ENCODE results near the gene SYNPO.

SYNPO gene

DNA sequence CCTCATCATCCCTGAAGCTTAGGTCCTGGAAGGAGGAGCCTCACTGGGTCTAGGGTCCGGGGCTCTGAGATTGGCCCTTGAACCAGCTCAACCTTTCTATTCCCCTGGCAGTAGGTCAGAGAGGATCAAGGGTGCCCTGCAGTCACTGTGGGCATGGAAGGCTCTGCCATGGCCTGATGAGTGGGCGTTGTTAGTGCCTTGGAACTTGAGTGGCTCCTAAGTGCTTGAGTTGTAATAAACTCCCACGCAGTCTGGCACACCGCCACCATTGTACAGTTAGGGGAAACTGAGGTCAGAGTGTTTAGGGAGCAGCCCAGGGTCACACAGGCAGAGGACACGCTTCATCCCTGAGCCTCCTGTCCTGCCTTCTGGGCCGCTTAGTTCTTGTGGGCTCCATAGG, 10.4 kb upstream of the SYNPO start:
- H3K9me2 ChIP-seq (replicated peaks; ENCODE audit: control insufficient read depth, low read length), result no peaks in the 10 kb centered on the region
- no peak overlapping the region for H3K4me3 ChIP-seq (ENCODE audit: low read length)
- peaks cover 11% of the 10 kb centered on the region for H3K27me3 ChIP-seq (ENCODE audit: control insufficient read depth, low read length)
- peaks cover 14% of the 10 kb centered on the region for H3K4me1 ChIP-seq (ENCODE audit: control insufficient read depth, low read length)
- H3F3A ChIP-seq (ENCODE audit: control insufficient read depth, insufficient read depth), result no peaks in the 10 kb centered on the region
- H3K4me2 ChIP-seq (ENCODE audit: low read length), result no peak overlapping the region
- no peaks in the 10 kb centered on the region for H3K9me3 ChIP-seq (ENCODE audit: control insufficient read depth, insufficient read depth, low read length)
- no peaks in the 10 kb centered on the region for H4K20me1 ChIP-seq (ENCODE audit: control insufficient read depth, insufficient read depth, low read depth, low read length)
- TF ChIP-seq EZH2phosphoT487 (IDR thresholded peaks at IDR 0.05; ENCODE audit: borderline replicate concordance, low read length), result no peak
- TF ChIP-seq, protein P1, sequence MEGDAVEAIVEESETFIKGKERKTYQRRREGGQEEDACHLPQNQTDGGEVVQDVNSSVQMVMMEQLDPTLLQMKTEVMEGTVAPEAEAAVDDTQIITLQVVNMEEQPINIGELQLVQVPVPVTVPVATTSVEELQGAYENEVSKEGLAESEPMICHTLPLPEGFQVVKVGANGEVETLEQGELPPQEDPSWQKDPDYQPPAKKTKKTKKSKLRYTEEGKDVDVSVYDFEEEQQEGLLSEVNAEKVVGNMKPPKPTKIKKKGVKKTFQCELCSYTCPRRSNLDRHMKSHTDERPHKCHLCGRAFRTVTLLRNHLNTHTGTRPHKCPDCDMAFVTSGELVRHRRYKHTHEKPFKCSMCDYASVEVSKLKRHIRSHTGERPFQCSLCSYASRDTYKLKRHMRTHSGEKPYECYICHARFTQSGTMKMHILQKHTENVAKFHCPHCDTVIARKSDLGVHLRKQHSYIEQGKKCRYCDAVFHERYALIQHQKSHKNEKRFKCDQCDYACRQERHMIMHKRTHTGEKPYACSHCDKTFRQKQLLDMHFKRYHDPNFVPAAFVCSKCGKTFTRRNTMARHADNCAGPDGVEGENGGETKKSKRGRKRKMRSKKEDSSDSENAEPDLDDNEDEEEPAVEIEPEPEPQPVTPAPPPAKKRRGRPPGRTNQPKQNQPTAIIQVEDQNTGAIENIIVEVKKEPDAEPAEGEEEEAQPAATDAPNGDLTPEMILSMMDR (IDR thresholded peaks at IDR 0.05; ENCODE audit: low read depth, low read length, poor library complexity, severe bottlenecking), result no peak
- H3K27ac ChIP-seq (ENCODE audit: low read depth, low read length), result no peak overlapping the region
- no peaks in the 10 kb centered on the region for H3K36me3 ChIP-seq (ENCODE audit: control insufficient read depth, low read length)
- no peaks in the 10 kb centered on the region for H3K79me2 ChIP-seq (ENCODE audit: control insufficient read depth, low read length)

DNA sequence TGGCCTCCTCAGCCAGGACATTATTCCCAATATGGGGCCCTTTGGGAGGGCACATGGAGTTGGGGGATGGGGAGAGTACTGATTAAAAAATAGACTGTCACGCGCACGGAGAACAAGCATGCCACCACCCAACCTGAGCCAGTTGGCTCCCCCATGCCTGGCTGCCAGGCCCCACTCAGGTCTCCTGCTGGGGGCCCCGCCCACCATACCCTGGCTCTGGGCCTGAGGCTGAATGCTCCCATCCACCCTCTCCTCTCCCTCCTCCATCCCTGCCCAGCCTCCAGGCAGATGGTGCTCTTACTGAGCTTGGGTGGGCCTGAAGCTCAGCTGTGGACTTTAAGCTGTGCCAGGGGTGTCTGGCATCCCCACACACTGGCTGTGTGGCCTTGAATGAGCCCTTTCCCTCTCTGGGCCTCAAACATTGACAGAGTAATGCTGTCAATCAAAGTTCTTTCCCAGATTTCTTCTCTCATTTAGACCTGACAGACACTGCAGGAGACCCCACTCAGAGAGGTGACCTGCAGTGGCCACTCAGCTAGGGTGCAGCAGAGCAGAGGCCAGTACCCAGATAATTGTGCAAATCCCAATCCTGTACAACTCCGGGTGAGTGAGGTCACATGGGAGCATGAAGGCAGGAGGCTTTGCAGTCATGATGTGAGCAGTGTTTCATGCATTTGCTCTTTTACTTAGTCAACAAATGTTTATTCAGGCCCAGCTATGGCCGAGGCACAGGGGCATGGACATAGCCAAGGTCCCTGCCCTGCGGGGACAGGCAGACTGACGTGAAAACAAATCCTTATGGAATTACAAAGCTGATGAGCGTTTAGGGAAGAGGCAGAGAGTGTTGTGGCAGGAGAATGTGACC, 9.8 kb upstream of the SYNPO start:
- Histone ChIP-seq H3K4me1 (ENCODE audit: control insufficient read depth, low read length) (peaks cover 10% of the 10 kb centered on the region), H3K36me3 (ENCODE audit: control insufficient read depth, low read length) (no peaks in the 10 kb centered on the region), H3K9me2 (replicated peaks; ENCODE audit: control insufficient read depth, low read length) (no peaks in the 10 kb centered on the region), H3K4me2 (ENCODE audit: low read length) (no peak overlapping the region), H3K27me3 (ENCODE audit: control insufficient read depth, low read length) (peaks cover 4% of the 10 kb centered on the region), H3K79me2 (ENCODE audit: control insufficient read depth, low read length) (no peaks in the 10 kb centered on the region), H3K4me3 (ENCODE audit: low read length) (no peak overlapping the region), H3K9me3 (ENCODE audit: control insufficient read depth, insufficient read depth, low read length) (no peaks in the 10 kb centered on the region), H3K27ac (ENCODE audit: low read depth, low read length) (no peak overlapping the region), H3F3A (ENCODE audit: control insufficient read depth, insufficient read depth) (no peaks in the 10 kb centered on the region), H4K20me1 (ENCODE audit: control insufficient read depth, insufficient read depth, low read depth, low read length) (no peaks in the 10 kb centered on the region)
- no peak for TF ChIP-seq EZH2phosphoT487 (IDR thresholded peaks at IDR 0.05; ENCODE audit: borderline replicate concordance, low read length)
- TF ChIP-seq, protein P1 (IDR thresholded peaks at IDR 0.05; ENCODE audit: low read depth, low read length, poor library complexity, severe bottlenecking), result no peak

DNA sequence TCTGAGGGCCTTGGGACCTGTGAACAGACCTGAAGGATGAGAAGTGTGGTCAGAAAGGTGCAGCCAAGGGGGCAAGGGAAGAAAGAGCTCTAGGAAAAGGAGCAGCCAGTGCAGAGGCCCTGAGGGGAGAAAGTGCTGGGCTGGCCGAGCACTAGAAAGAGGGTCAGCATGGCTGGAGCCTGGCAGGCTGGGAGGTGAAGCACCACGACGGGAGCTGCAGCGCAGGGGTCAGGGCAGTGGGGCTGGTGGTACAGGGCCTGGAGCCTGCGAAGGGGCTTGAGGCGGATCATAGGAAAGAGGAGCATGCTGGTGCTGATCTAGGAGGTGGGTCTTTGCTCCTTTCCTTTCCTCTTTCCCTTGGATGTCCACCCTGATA, 9.1 kb upstream of the SYNPO start:
- no peaks in the 10 kb centered on the region for H3K9me2 ChIP-seq (replicated peaks; ENCODE audit: control insufficient read depth, low read length)
- H3F3A ChIP-seq (ENCODE audit: control insufficient read depth, insufficient read depth), result no peaks in the 10 kb centered on the region
- no peaks in the 10 kb centered on the region for H3K79me2 ChIP-seq (ENCODE audit: control insufficient read depth, low read length)
- no peak overlapping the region for H3K4me2 ChIP-seq (ENCODE audit: low read length)
- H3K36me3 ChIP-seq (ENCODE audit: control insufficient read depth, low read length), result no peaks in the 10 kb centered on the region
- no peak overlapping the region for H3K27ac ChIP-seq (ENCODE audit: low read depth, low read length)
- H3K4me3 ChIP-seq (ENCODE audit: low read length), result no peak overlapping the region
- peaks cover 4% of the 10 kb centered on the region for H3K4me1 ChIP-seq (ENCODE audit: control insufficient read depth, low read length)
- no peaks in the 10 kb centered on the region for H3K9me3 ChIP-seq (ENCODE audit: control insufficient read depth, insufficient read depth, low read length)
- H3K27me3 ChIP-seq (ENCODE audit: control insufficient read depth, low read length), result no peaks in the 10 kb centered on the region; the same call in 1 of the 2 replicates
- no peaks in the 10 kb centered on the region for H4K20me1 ChIP-seq (ENCODE audit: control insufficient read depth, insufficient read depth, low read depth, low read length)
- TF ChIP-seq, protein P1 (IDR thresholded peaks at IDR 0.05; ENCODE audit: low read depth, low read length, poor library complexity, severe bottlenecking), result no peak
- no peak for TF ChIP-seq EZH2phosphoT487 (IDR thresholded peaks at IDR 0.05; ENCODE audit: borderline replicate concordance, low read length)

Data from DOHH2 (cell line).